Measurements from ENCODE around the gene RP2. TPM values are rescaled to one million over a fixed set of nuclear protein-coding genes. Genes with fewer than 3 reads are reported as not detected.

RP2 gene
- polyA plus RNA-seq, 2 of the 4 experiments (the other 2 are of a cell fraction), result 14.0 to 14.8 TPM

DNA sequence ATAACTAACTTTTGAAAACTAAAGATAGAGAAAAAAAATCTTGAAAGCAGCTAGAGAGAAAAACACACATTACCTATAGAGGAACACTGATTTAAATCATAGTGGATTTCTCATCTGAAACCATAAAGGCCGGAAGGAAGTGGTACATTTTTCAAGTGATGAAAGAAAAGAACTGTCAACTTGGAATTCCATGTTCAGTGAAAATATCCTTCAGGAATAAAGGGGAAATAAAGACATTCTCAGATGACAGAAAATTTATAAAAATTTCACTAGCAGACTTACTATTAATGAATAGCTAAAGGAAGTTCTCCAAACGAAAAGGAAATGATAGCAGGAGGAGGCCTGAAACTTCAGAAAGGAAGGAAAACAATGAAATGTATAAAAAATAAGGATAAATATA, 67.8 kb downstream of the RP2 start:
- DNase-seq (ENCODE audit: low read depth in 1 of 2, low spot score in 1 of 2) (no peak), FAIRE-seq (no peak), ATAC-seq (no peak)
- Histone ChIP-seq H3K4me1 (0 out of 3 replicates have a peak, but pooled peaks cover 5% of the 10 kb centered on the region), H3K4me2 (no peak overlapping the region), H3K4me3 (no peak overlapping the region), H3K9me3 (no peaks in the 10 kb centered on the region), H3K27ac (no peak overlapping the region)
- no peak for TF ChIP-seq ELK1 (IDR thresholded peaks at IDR 0.05; ENCODE audit: low read depth, low read length)
- no peak for TF ChIP-seq HOXA7 (CRISPR knock-in tag; IDR thresholded peaks at IDR 0.05)
- TF ChIP-seq KDM1A (IDR thresholded peaks at IDR 0.05; ENCODE audit: low read depth), result no peak
- no peak for TF ChIP-seq PHF8 (IDR thresholded peaks at IDR 0.05; ENCODE audit: borderline replicate concordance, low read depth)
- no peak for TF ChIP-seq RAD21 (conservative IDR thresholded peaks at IDR 0.05 in 1 of 2, IDR thresholded peaks at IDR 0.05 in 1 of 2)
- TF ChIP-seq, protein P1, sequence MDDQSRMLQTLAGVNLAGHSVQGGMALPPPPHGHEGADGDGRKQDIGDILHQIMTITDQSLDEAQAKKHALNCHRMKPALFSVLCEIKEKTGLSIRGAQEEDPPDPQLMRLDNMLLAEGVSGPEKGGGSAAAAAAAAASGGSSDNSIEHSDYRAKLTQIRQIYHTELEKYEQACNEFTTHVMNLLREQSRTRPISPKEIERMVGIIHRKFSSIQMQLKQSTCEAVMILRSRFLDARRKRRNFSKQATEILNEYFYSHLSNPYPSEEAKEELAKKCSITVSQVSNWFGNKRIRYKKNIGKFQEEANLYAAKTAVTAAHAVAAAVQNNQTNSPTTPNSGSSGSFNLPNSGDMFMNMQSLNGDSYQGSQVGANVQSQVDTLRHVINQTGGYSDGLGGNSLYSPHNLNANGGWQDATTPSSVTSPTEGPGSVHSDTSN (IDR thresholded peaks at IDR 0.05), result no peak
- no peak for TF ChIP-seq SMC3 (IDR thresholded peaks at IDR 0.05)
- TF ChIP-seq FOSB (CRISPR knock-in tag; IDR thresholded peaks at IDR 0.05), result no peak
- no peak for TF ChIP-seq RCOR1 (IDR thresholded peaks at IDR 0.05; ENCODE audit: low read depth, low read length)
- TF ChIP-seq E2F6 (IDR thresholded peaks at IDR 0.05; ENCODE audit: borderline replicate concordance, low read depth), result no peak
- TF ChIP-seq ZC3H11A (IDR thresholded peaks at IDR 0.05), result no peak
- TF ChIP-seq, protein P2, sequence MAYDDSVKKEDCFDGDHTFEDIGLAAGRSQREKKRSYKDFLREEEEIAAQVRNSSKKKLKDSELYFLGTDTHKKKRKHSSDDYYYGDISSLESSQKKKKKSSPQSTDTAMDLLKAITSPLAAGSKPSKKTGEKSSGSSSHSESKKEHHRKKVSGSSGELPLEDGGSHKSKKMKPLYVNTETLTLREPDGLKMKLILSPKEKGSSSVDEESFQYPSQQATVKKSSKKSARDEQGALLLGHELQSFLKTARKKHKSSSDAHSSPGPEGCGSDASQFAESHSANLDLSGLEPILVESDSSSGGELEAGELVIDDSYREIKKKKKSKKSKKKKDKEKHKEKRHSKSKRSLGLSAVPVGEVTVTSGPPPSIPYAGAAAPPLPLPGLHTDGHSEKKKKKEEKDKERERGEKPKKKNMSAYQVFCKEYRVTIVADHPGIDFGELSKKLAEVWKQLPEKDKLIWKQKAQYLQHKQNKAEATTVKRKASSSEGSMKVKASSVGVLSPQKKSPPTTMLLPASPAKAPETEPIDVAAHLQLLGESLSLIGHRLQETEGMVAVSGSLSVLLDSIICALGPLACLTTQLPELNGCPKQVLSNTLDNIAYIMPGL (CRISPR knock-in tag; IDR thresholded peaks at IDR 0.05; ENCODE audit: borderline replicate concordance), result no peak
- TF ChIP-seq JUN (IDR thresholded peaks at IDR 0.05), result no peak
- no peak for TF ChIP-seq GATA3 (IDR thresholded peaks at IDR 0.05; ENCODE audit: borderline replicate concordance)
- no peak for TF ChIP-seq JUNB (IDR thresholded peaks at IDR 0.05)
- TF ChIP-seq CBX8 (IDR thresholded peaks at IDR 0.05), result no peak
- POLR2A ChIA-PET, result no interaction called here
- CTCF ChIA-PET, result interaction anchor here (0.9 to 3.2 kb wide), 26 partner anchors 11 to 189 kb away, joined by 3 to 39 read pairs (median 6); no protein-coding TSS in a partner anchor
- 65% methylated on average over 2 of the region's 2 CpGs for WGBS (ENCODE audit: missing lambda C conversion rate)

DNA sequence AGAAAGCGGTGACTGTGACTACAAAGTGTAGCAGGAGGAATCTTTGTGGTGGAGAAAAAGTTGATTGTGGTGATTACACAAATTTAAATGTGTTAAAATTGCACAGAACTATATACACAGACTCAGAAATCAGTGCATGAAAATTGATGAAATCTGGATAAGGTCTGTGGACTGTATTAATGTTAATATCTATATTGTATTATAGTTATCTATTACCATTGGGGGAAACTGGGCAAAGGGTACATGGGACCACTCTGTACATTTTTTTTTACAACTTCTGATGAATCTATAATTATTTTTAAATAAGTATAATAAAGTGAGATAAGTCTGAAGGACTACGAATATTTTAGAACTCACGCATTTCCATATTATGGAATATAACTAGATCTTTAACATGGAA, 73.6 kb downstream of the RP2 start:
- DNase-seq (ENCODE audit: low read depth in 1 of 2, low spot score in 1 of 2), result no peak
- Histone ChIP-seq H3K4me3 (no peak overlapping the region), H3K9me3 (no peaks in the 10 kb centered on the region), H3K4me1 (peaks cover 8% of the 10 kb centered on the region), H3K4me2 (no peak overlapping the region), H3K27ac (no peak overlapping the region)
- ATAC-seq, result no peak
- ChIA-PET CTCF (no interaction called here), POLR2A (no interaction called here)
- 89% methylated on average over 3 of the region's 3 CpGs for WGBS (ENCODE audit: missing lambda C conversion rate)
- no peak for TF ChIP-seq HDAC2 (IDR thresholded peaks at IDR 0.05)
- no peak for TF ChIP-seq FOXS1 (CRISPR knock-in tag; IDR thresholded peaks at IDR 0.05)
- no peak for TF ChIP-seq EP300 (IDR thresholded peaks at IDR 0.05)
- no peak for TF ChIP-seq HOXB13 (CRISPR knock-in tag; IDR thresholded peaks at IDR 0.05; ENCODE audit: low read depth)
- TF ChIP-seq SMC3 (IDR thresholded peaks at IDR 0.05), result no peak
- no peak for TF ChIP-seq HOXB5 (CRISPR knock-in tag; IDR thresholded peaks at IDR 0.05)
- no peak for TF ChIP-seq HOXA7 (CRISPR knock-in tag; IDR thresholded peaks at IDR 0.05)
- no peak for TF ChIP-seq JUN (IDR thresholded peaks at IDR 0.05)
- no peak for TF ChIP-seq REST (IDR thresholded peaks at IDR 0.05)
- no peak for TF ChIP-seq EHF (CRISPR knock-in tag; IDR thresholded peaks at IDR 0.05)
- no peak for TF ChIP-seq CHD4 (IDR thresholded peaks at IDR 0.05; ENCODE audit: borderline replicate concordance)
- FAIRE-seq, result peak; percentile 23

All from A549 (cell line).